GM12878 (cell line): ENCODE results near the gene AKT1. TPM values are rescaled to one million over a fixed set of nuclear protein-coding genes. Genes with fewer than 3 reads are reported as not detected.
"Not testable (repeated sequence)": the region's sequence is repeated elsewhere in the genome, so short reads cannot be mapped to it uniquely, and the experiment has no call there.

ENCODE experiments used
- ATAC-seq: fragments of 200-7000 bp; cut with Tn5 transposase; 3 replicates; pipeline ENCODE4 v1.9.1; 2020; ENCODE audit warnings: mild to moderate bottlenecking, moderate library complexity
- BruUV-seq: library from RNA; stranded (reverse); fragments of 400-500 nt; replicated peaks from 2 replicates; lab custom pipeline; 2021; lab: Mats Ljungman, UMichigan
- CTCF ChIA-PET: fragments of 300-600 bp; sonication (Branson Sonifier 250); formaldehyde crosslinking; extraction: SDS; loops from one replicate; lab custom pipeline; 2021; ENCODE audit warnings: inconsistent platforms; lab: Yijun Ruan, JAX
- POLR2A ChIA-PET: fragments of 350-600 bp; formaldehyde crosslinking; extraction: SDS; loops from one replicate; lab custom pipeline; 2021; ENCODE audit warnings: inconsistent platforms; lab: Charles Lee
- RAD21 ChIA-PET: fragments of 300-600 bp; sonication (Branson Sonifier 250); formaldehyde crosslinking; loops from one replicate; lab custom pipeline; 2023; ENCODE audit warnings: antibody characterized with exemption; ENCODE audit not compliant: unreplicated experiment; lab: Charles Lee
- SMC1A ChIA-PET: fragments of 300-600 bp; sonication (Branson Sonifier 250); formaldehyde crosslinking; loops from one replicate; lab custom pipeline; 2023; ENCODE audit not compliant: unreplicated experiment, uncharacterized antibody; lab: Charles Lee
- DNase-seq: peaks from one replicate; pipeline ENCODE4 v3.0.0-alpha.2; 2011; ENCODE audit warnings: low read depth, low spot score
- FAIRE-seq: peaks from 3 replicates; lab custom pipeline; 2011; peaks lifted over from hg19 to GRCh38; lab: Jason Lieb, UNC
- H2AFZ ChIP-seq: 2 replicates; pipeline ENCODE4 v1.6.0; 2011; ENCODE audit warnings: low read depth, low read length, control low read depth; ENCODE audit not compliant: control insufficient read depth
- H3K27ac ChIP-seq: 2 replicates; pipeline ENCODE4 v1.5.1; 2011; ENCODE audit warnings: control low read depth; ENCODE audit not compliant: control insufficient read depth, insufficient read depth
- H3K27me3 ChIP-seq, 2 experiments: replicated peaks in 1 of 2; 2 replicates each; pipeline versions ENCODE4 v1.6.0 to v1.6.1; 2011; ENCODE audit warnings: low read length in 1 of 2; ENCODE audit not compliant: control insufficient read depth in 2 of 2, insufficient read depth in 2 of 2
- H3K36me3 ChIP-seq, 2 experiments: 2 replicates each; pipeline ENCODE4 v1.5.1; 2011; ENCODE audit warnings: low read length in 1 of 2; ENCODE audit not compliant: control insufficient read depth in 2 of 2, insufficient read depth in 2 of 2
- H3K4me1 ChIP-seq: 2 replicates; pipeline ENCODE4 v1.6.1; 2011; ENCODE audit warnings: mild to moderate bottlenecking, low read length, moderate library complexity, mixed read lengths; ENCODE audit not compliant: control insufficient read depth, insufficient read depth
- H3K4me2 ChIP-seq: 2 replicates; pipeline ENCODE4 v1.6.0; 2011; ENCODE audit warnings: control low read depth; ENCODE audit not compliant: control insufficient read depth, insufficient read depth
- H3K4me3 ChIP-seq: fragments of 200-600 bp; sonication (generic); 2 replicates; pipeline ENCODE4 v1.5.1; 2016
- H3K79me2 ChIP-seq: 2 replicates; pipeline ENCODE4 v1.6.0; 2011; ENCODE audit warnings: low read length; ENCODE audit not compliant: control insufficient read depth, insufficient read depth
- H3K9ac ChIP-seq: 2 replicates; pipeline ENCODE4 v1.8.0; 2011; ENCODE audit warnings: low read length, control low read depth, mixed read lengths; ENCODE audit not compliant: control insufficient read depth, insufficient read depth
- H3K9me3 ChIP-seq: replicated peaks from 3 replicates; pipeline ENCODE4 v1.5.1; 2011; ENCODE audit warnings: mild to moderate bottlenecking, low read length; ENCODE audit not compliant: control insufficient read depth, insufficient read depth
- H4K20me1 ChIP-seq: 2 replicates; pipeline ENCODE4 v1.6.0; 2011; ENCODE audit not compliant: control insufficient read depth, insufficient read depth
- BACH1 ChIP-seq: fragments of 450-650 bp; IDR thresholded peaks from 2 replicates; pipeline ENCODE4 v1.6.1; 2017; ENCODE audit warnings: mild to moderate bottlenecking, borderline replicate concordance
- FOXK2 ChIP-seq: fragments of 450-650 bp; IDR thresholded peaks from 2 replicates; pipeline ENCODE4 v1.6.1; 2017; ENCODE audit warnings: mild to moderate bottlenecking, moderate library complexity
- IRF4 ChIP-seq: IDR thresholded peaks from 2 replicates; pipeline ENCODE4 v1.6.1; 2011; ENCODE audit warnings: low read depth, low read length
- IRF5 ChIP-seq: fragments of 450-650 bp; IDR thresholded peaks from 2 replicates; pipeline ENCODE4 v1.6.1; 2017; ENCODE audit warnings: borderline replicate concordance
- NFYB ChIP-seq: IDR thresholded peaks from 2 replicates; pipeline ENCODE4 v1.6.1; 2011; ENCODE audit warnings: low read depth, mild to moderate bottlenecking, low read length, improper control_type of control experiment, moderate library complexity; ENCODE audit not compliant: insufficient read depth
- NR2C1 ChIP-seq: fragments of 450-650 bp; IDR thresholded peaks from 2 replicates; pipeline ENCODE4 v1.6.1; 2017; ENCODE audit warnings: antibody characterized with exemption, mild to moderate bottlenecking, moderate library complexity
- SMC3 ChIP-seq: IDR thresholded peaks from 2 replicates; pipeline ENCODE4 v1.6.1; 2011; ENCODE audit warnings: low read length, improper control_type of control experiment, borderline replicate concordance
- SREBF2 ChIP-seq: IDR thresholded peaks from 2 replicates; pipeline ENCODE4 v1.6.1; 2012; ENCODE audit warnings: mild to moderate bottlenecking, low read length
- ZZZ3 ChIP-seq: IDR thresholded peaks from 2 replicates; pipeline ENCODE4 v1.6.1; 2011; ENCODE audit warnings: low read depth; ENCODE audit not compliant: control insufficient read depth, insufficient read length
- WGBS: methylation state at CpG from one replicate; pipeline ENCODE4 v1.1.6; 2016; ENCODE audit warnings: low lambda C conversion rate; ENCODE audit not compliant: insufficient replicate concordance, insufficient coverage; ENCODE audit errors: missing lambda C conversion rate; 5-methylcytosine and 5-hydroxymethylcytosine counted together
- in situ Hi-C: fragments of 300-500 bp; cut with MboI; formaldehyde crosslinking; loops from 9 replicates; pipeline ENCODE4 v1.14.3; 2018; ENCODE audit warnings: mixed read lengths
- intact Hi-C: fragments of 100-400 bp; cut with micrococcal nuclease; formaldehyde crosslinking; loops from one replicate; pipeline ENCODE4 v1.14.2; 2022; ENCODE audit not compliant: unreplicated experiment
- polyA plus RNA-seq, 11 experiments: library from polyadenylated mRNA; depleted of rRNA in 4 of 11; unstranded in 6 of 11; stranded (reverse) in 5 of 11; fragments of >200 nt; fragmentation: Nextera tagmentation in 4 of 11; fragmentation: Illumina TruSeq in 1 of 11; extraction: Ambion mirVana in 4 of 11; extraction: Trizol in 1 of 11; gene quantifications; 1 replicate in 1 of 11; 2 replicates in 10 of 11; pipeline versions ENCODE4 v1.2.1 to v1.2.3, GENCODE V29; 2011 to 2016; ENCODE audit warnings: inconsistent platforms in 2 of 11, missing spikeins in 2 of 11, low read depth in 1 of 11
- total RNA-seq, 4 experiments: library from RNA; depleted of rRNA in 3 of 4; stranded (reverse); fragments of >200 nt in 3 of 4; fragmentation: Illumina TruSeq in 1 of 4; extraction: Trizol in 1 of 4; gene quantifications; 2 replicates each; pipeline versions ENCODE4 v1.2.1 to v1.2.3, GENCODE V29; 2013 to 2021

The AKT1 gene
- total and polyA plus RNA-seq, 10 of the 15 experiments (the other 5 are each of a cell fraction or from before 2014, with no cell fraction given) = 0.63 to 110 (median 58.9) TPM

GRCh38 chr14:104750753-104751057 is 44.8 kb downstream of the AKT1 start:
- TF ChIP-seq NFYB = peak; percentile 79
- POLR2A ChIA-PET = interaction anchor here (0.6 to 0.9 kb wide), 2 partner anchors 45 to 307 kb away, joined by 4 read pairs; no protein-coding TSS in a partner anchor
- H3K27ac ChIP-seq, BruUV-seq, DNase-seq, H4K20me1 ChIP-seq, ATAC-seq, in situ Hi-C loops, RAD21 ChIA-PET, intact Hi-C loops, H3K27me3 ChIP-seq, H3K36me3 ChIP-seq, H3K9me3 ChIP-seq, H3K4me2 ChIP-seq, H3K9ac ChIP-seq, H3K4me3 ChIP-seq, FAIRE-seq: not testable (repeated sequence)
- WGBS = 96% methylated on average over 5 of the region's 5 CpGs
- CTCF ChIA-PET = interaction anchor here (0.8 to 1.5 kb wide), 4 partner anchors 14 to 155 kb away, joined by 3 to 5 read pairs (median 3); no protein-coding TSS in a partner anchor
- H2AFZ ChIP-seq = peak overlapping the region; percentile 13; the same call in 1 of the 2 replicates
- peaks cover 14% of the 10 kb centered on the region for H3K4me1 ChIP-seq
- H3K79me2 ChIP-seq = peaks cover 28% of the 10 kb centered on the region
- SMC1A ChIA-PET = interaction anchor here (1.3 kb wide), 1 partner anchor 67 kb away, joined by 3 read pairs; no protein-coding TSS in a partner anchor

DNA sequence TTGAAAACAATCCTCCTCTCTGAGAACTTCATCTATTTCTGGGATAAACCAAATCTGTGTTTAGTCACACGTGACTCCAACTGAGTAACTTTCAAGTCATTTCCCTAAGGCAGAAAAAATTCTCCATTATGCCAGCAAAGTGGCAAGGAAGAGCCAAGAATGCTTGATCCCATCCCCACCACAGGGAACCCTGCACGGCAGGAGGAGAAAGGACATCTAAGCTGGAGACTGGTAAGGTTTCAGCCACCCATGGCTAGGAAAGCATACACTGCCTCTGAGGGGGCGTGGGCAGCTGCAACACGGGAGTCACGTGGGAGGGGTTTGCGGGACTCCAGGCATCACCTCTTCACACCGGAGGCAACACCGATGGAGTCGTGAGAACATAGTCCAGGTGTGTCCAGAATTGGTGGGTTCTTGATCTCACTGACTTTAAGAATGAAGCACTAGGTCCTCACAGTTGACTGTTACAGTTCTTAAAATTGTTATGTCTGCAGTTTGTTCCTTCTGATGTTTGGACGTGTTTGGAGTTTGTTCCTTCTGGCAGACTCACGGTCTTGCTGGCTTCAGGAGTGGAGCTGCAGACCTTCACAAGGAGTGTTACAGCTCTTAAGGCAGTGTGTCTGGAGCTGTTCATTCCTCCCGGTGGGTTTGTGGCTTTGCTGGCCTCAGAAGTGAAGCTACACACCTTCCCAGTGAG is 45.3 kb downstream of the AKT1 start:
- in situ Hi-C loops = no loop called here
- no peaks in the 10 kb centered on the region for H3K36me3 ChIP-seq
- no peak for ATAC-seq
- peaks cover 19% of the 10 kb centered on the region for H3K4me1 ChIP-seq
- ChIA-PET SMC1A (interaction anchor here (1.3 kb wide), 1 partner anchor 66 kb away, joined by 3 read pairs; no protein-coding TSS in a partner anchor), RAD21 (no interaction called here), POLR2A (interaction anchor here (0.6 to 0.9 kb wide), 2 partner anchors 46 to 307 kb away, joined by 4 read pairs; no protein-coding TSS in a partner anchor), CTCF (interaction anchor here (0.7 to 1.5 kb wide), 6 partner anchors 14 to 155 kb away, joined by 3 to 5 read pairs (median 3); no protein-coding TSS in a partner anchor)
- FAIRE-seq = no peak
- H3K9ac ChIP-seq = no peak overlapping the region
- H3K4me3 ChIP-seq = no peak overlapping the region
- peaks cover 23% of the 10 kb centered on the region for H3K79me2 ChIP-seq
- H2AFZ ChIP-seq = peak overlapping the region; percentile 13; the same call in 1 of the 2 replicates
- BruUV-seq = no TSS peak
- H3K4me2 ChIP-seq = no peak overlapping the region
- no peak overlapping the region for H3K27ac ChIP-seq
- H3K9me3 ChIP-seq = no peaks in the 10 kb centered on the region; the same call in 2 of the 3 replicates
- no peaks in the 10 kb centered on the region for H4K20me1 ChIP-seq
- H3K27me3 ChIP-seq = no peaks in the 10 kb centered on the region
- intact Hi-C loops = no loop called here
- no peak for TF ChIP-seq NR2C1
- no peak for TF ChIP-seq BACH1
- no peak for TF ChIP-seq IRF4
- no peak for TF ChIP-seq SMC3
- TF ChIP-seq FOXK2 = no peak
- TF ChIP-seq IRF5 = no peak
- no peak for TF ChIP-seq ZZZ3
- TF ChIP-seq SREBF2 = no peak
- DNase-seq = no peak
- WGBS = 62% methylated on average over 12 of the region's 12 CpGs
